Stomach smooth muscle (tissue), 2 donors: ENCODE results near the gene TBCA.

Experiments used
- H3K27ac ChIP-seq: one replicate; pipeline ENCODE4 v1.7.0; 2013; ENCODE audit warnings: mild to moderate bottlenecking, low read length, inconsistent platforms
- H3K27me3 ChIP-seq, 2 donors: one replicate each; pipeline ENCODE4 v1.7.0; 2013; ENCODE audit warnings: low read length in 2 of 2; ENCODE audit not compliant: insufficient read depth in 2 of 2, control insufficient read depth in 1 of 2
- H3K36me3 ChIP-seq, 2 donors: one replicate each; pipeline ENCODE4 v1.7.0; 2013; ENCODE audit warnings: low read length in 2 of 2; ENCODE audit not compliant: control insufficient read depth in 2 of 2, insufficient read depth in 2 of 2
- H3K4me1 ChIP-seq: one replicate; pipeline ENCODE4 v1.7.0; 2013; ENCODE audit warnings: low read length; ENCODE audit not compliant: control insufficient read depth, insufficient read depth
- H3K4me3 ChIP-seq, 2 donors: one replicate each; pipeline ENCODE4 v1.7.0; 2013; ENCODE audit warnings: low read length in 2 of 2
- H3K9ac ChIP-seq, 2 donors: one replicate each; pipeline ENCODE4 v1.7.0; 2013; ENCODE audit warnings: low read length in 2 of 2, mild to moderate bottlenecking in 1 of 2
- H3K9me3 ChIP-seq, 2 donors: one replicate each; pipeline ENCODE4 v1.7.0; 2013; ENCODE audit warnings: low read length in 2 of 2; ENCODE audit not compliant: control insufficient read depth in 2 of 2
- donor health status: healthy.
- donor health status: Pancreatic carcinoma.

TBCA gene

GRCh38 chr5:77791356-77791755, 15.2 kb upstream of the TBCA start:
- Histone ChIP-seq H3K9ac (no peak overlapping the region), H3K27me3 (no peaks in the 10 kb centered on the region), H3K27ac (no peak overlapping the region), H3K4me1 (no peaks in the 10 kb centered on the region), H3K36me3 (no peaks in the 10 kb centered on the region), H3K9me3 (no peaks in the 10 kb centered on the region), H3K4me3 (no peak overlapping the region)

GRCh38 chr5:77785229-77785628, 9.1 kb upstream of the TBCA start:
- Histone ChIP-seq H3K27me3 (no peaks in the 10 kb centered on the region), H3K9me3 (no peaks in the 10 kb centered on the region), H3K36me3 (no peaks in the 10 kb centered on the region), H3K4me3 (no peak overlapping the region), H3K9ac (no peak overlapping the region), H3K4me1 (no peaks in the 10 kb centered on the region), H3K27ac (no peak overlapping the region)

GRCh38 chr5:77784735-77785134, 8.6 kb upstream of the TBCA start:
- Histone ChIP-seq H3K4me1 (no peaks in the 10 kb centered on the region), H3K27ac (no peak overlapping the region), H3K36me3 (no peaks in the 10 kb centered on the region), H3K27me3 (no peaks in the 10 kb centered on the region), H3K4me3 (no peak overlapping the region), H3K9ac (no peak overlapping the region), H3K9me3 (no peaks in the 10 kb centered on the region)

- H3K27ac ChIP-seq: no peak overlapping the region
- H3K4me3 ChIP-seq: no peak overlapping the region
- no peak overlapping the region for H3K9ac ChIP-seq
- H3K27me3 ChIP-seq: no peaks in the 10 kb centered on the region
- no peaks in the 10 kb centered on the region for H3K4me1 ChIP-seq
- no peaks in the 10 kb centered on the region for H3K9me3 ChIP-seq
- H3K36me3 ChIP-seq: no peaks in the 10 kb centered on the region
Observed at GRCh38 chr5:77781076-77781475, 4.9 kb upstream of the TBCA start.

GRCh38 chr5:77778881-77779438, 2.8 kb upstream of the TBCA start:
- no peaks in the 10 kb centered on the region for H3K9me3 ChIP-seq
- H3K27me3 ChIP-seq: no peaks in the 10 kb centered on the region
- no peaks in the 10 kb centered on the region for H3K36me3 ChIP-seq
- peaks cover 4% of the 10 kb centered on the region for H3K4me1 ChIP-seq
- no peak overlapping the region for H3K4me3 ChIP-seq
- H3K27ac ChIP-seq: no peak overlapping the region
- H3K9ac ChIP-seq: no peak overlapping the region

GRCh38 chr5:77778398-77778797, 2.3 kb upstream of the TBCA start:
- no peaks in the 10 kb centered on the region for H3K9me3 ChIP-seq
- H3K27ac ChIP-seq: no peak overlapping the region
- no peak overlapping the region for H3K9ac ChIP-seq
- no peaks in the 10 kb centered on the region for H3K36me3 ChIP-seq
- H3K4me3 ChIP-seq: no peak overlapping the region
- H3K4me1 ChIP-seq: peaks cover 6% of the 10 kb centered on the region
- H3K27me3 ChIP-seq: no peaks in the 10 kb centered on the region

GRCh38 chr5:77777911-77778310, 1.8 kb upstream of the TBCA start:
- Histone ChIP-seq H3K36me3 (no peaks in the 10 kb centered on the region), H3K27ac (no peak overlapping the region), H3K9ac (no peak overlapping the region), H3K27me3 (no peaks in the 10 kb centered on the region), H3K9me3 (no peaks in the 10 kb centered on the region), H3K4me1 (peaks cover 8% of the 10 kb centered on the region), H3K4me3 (no peak overlapping the region)

GRCh38 chr5:77777281-77777892, 1.2 kb upstream of the TBCA start:
- no peak overlapping the region for H3K4me3 ChIP-seq
- H3K36me3 ChIP-seq: no peaks in the 10 kb centered on the region
- peaks cover 8% of the 10 kb centered on the region for H3K4me1 ChIP-seq
- no peak overlapping the region for H3K9ac ChIP-seq
- H3K9me3 ChIP-seq: no peaks in the 10 kb centered on the region
- H3K27me3 ChIP-seq: no peaks in the 10 kb centered on the region
- no peak overlapping the region for H3K27ac ChIP-seq

- peak overlapping the region; percentile 88 for H3K4me3 ChIP-seq
- peak overlapping the region; percentile 87 for H3K27ac ChIP-seq
- no peaks in the 10 kb centered on the region for H3K36me3 ChIP-seq
- no peaks in the 10 kb centered on the region for H3K27me3 ChIP-seq
- no peaks in the 10 kb centered on the region for H3K9me3 ChIP-seq
- H3K4me1 ChIP-seq: peaks cover 8% of the 10 kb centered on the region
- H3K9ac ChIP-seq: peak overlapping the region; percentile 78 to 94
Observed at GRCh38 chr5:77776554-77777206, 541 bp upstream of the TBCA start.

GRCh38 chr5:77774981-77775789, 954 bp downstream of the TBCA start:
- peaks cover 0 to 4% of the 10 kb centered on the region in 2 donors for H3K36me3 ChIP-seq
- H3K4me3 ChIP-seq: peak overlapping the region; percentile 88
- H3K27me3 ChIP-seq: no peaks in the 10 kb centered on the region
- H3K27ac ChIP-seq: peak overlapping the region; percentile 87
- no peaks in the 10 kb centered on the region for H3K9me3 ChIP-seq
- peak overlapping the region; percentile 93 to 94 for H3K9ac ChIP-seq
- H3K4me1 ChIP-seq: peaks cover 8% of the 10 kb centered on the region
